ENCODE measurements around the gene AP5S1.

GRCh38 chr20:3825526-3825925, 5.2 kb downstream of the AP5S1 start:
- TF ChIP-seq CTCF (IDR thresholded peaks at IDR 0.05) (no peak), POLR2A (IDR thresholded peaks at IDR 0.05) (no peak), POLR2AphosphoS5 (IDR thresholded peaks at IDR 0.05; ENCODE audit: insufficient read depth in 1 of 2, low read depth in 1 of 2) (no peak)

Measured in vagina (tissue), 2 donors.